Activated T-helper 2 cell treated with anti-CD3 and anti-CD28 coated beads, Interferon-gamma antibody, Interleukin-2, Interleukin-4, amounts not matched to agents 10 μg/mL and 5 μg/mL and 100 μg/mL, durations not matched to agents 14 hours and 24 hours and 36 hours (primary cell): Measurements from ENCODE around the gene SMOC1. TPM values are rescaled to one million over a fixed set of nuclear protein-coding genes. Genes with fewer than 3 reads are reported as not detected.

Experiments used
- DNase-seq: peaks from one replicate; pipeline ENCODE4 v3.0.0; 2021; ENCODE audit warnings: low spot score
- H3K27ac Mint-ChIP-seq: one replicate; pipeline ENCODE4 v1.8.0; 2021; ENCODE audit warnings: mixed read lengths
- H3K27me3 Mint-ChIP-seq: one replicate; pipeline ENCODE4 v1.8.0; 2021; ENCODE audit warnings: low read depth, mixed read lengths
- H3K36me3 Mint-ChIP-seq: one replicate; pipeline ENCODE4 v1.8.0; 2021; ENCODE audit warnings: low read depth, mixed read lengths
- H3K4me1 Mint-ChIP-seq: one replicate; pipeline ENCODE4 v1.8.0; 2021; ENCODE audit warnings: low read depth, mixed read lengths
- H3K4me3 Mint-ChIP-seq: one replicate; pipeline ENCODE4 v1.8.0; 2021; ENCODE audit warnings: low read depth, mild to moderate bottlenecking, moderate library complexity, mixed read lengths
- H3K9me3 Mint-ChIP-seq: one replicate; pipeline ENCODE4 v1.8.0; 2021; ENCODE audit warnings: mixed read lengths
- intact Hi-C: fragments of 100-400 bp; cut with micrococcal nuclease; formaldehyde crosslinking; loops from one replicate; pipeline ENCODE4 v1.15.1; 2023
- total RNA-seq: library from RNA; stranded (reverse); gene quantifications from 2 replicates; pipeline ENCODE4 v1.2.3, GENCODE V29; 2022

The SMOC1 gene
- total RNA-seq, 1 donor from 2014 or later: not detected

DNA sequence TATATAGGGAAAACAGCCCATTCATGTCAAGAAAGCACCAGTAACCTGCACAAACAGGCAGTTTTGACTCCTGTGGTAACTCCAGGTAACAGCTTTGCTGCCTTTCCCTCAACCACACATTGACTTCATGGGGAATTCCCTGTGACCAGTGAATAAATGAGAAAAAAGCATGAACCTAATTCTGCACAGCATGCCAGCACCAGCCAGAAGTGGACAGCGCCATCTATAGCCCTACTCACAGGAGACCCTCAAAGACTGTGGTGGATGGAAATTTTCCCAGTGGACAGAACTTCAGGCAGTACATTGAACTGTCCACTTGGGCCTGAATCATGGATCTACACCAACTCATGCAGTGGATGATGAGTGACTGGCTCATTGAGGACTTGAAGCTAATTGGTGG is 157.4 kb downstream of the SMOC1 start:
- DNase-seq: no peak
- H3K9me3 Mint-ChIP-seq: no peaks in the 10 kb centered on the region
- intact Hi-C loops: no loop called here
- no peak overlapping the region for H3K27ac Mint-ChIP-seq
- H3K36me3 Mint-ChIP-seq: no peaks in the 10 kb centered on the region
- no peaks in the 10 kb centered on the region for H3K4me1 Mint-ChIP-seq
- peaks cover 4% of the 10 kb centered on the region for H3K27me3 Mint-ChIP-seq
- H3K4me3 Mint-ChIP-seq: no peak overlapping the region

DNA sequence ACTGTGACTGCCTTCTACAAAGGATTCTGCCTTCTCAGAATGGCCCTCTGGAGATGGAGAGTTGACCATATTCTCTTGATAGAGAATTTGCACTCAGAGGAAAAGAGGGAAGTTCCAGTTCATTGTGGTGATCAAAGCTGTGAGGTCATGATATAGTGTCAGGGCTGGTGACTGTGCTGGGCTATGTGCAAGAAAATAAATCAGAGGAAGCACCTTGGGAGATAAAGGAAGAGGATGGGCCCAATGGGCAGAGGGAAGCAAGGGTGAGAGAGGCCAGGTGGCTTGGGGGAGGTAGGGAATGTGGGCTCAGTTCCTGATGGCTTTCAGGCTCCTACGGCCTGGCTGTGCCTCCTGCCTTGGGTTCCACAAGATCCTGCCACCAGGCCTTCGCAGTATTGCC is 163.8 kb downstream of the SMOC1 start:
- H3K9me3 Mint-ChIP-seq: no peaks in the 10 kb centered on the region
- intact Hi-C loops: no loop called here
- H3K27ac Mint-ChIP-seq: no peak overlapping the region
- no peaks in the 10 kb centered on the region for H3K4me1 Mint-ChIP-seq
- H3K36me3 Mint-ChIP-seq: no peaks in the 10 kb centered on the region
- H3K4me3 Mint-ChIP-seq: no peak overlapping the region
- H3K27me3 Mint-ChIP-seq: peaks cover 14% of the 10 kb centered on the region
- DNase-seq: no peak

DNA sequence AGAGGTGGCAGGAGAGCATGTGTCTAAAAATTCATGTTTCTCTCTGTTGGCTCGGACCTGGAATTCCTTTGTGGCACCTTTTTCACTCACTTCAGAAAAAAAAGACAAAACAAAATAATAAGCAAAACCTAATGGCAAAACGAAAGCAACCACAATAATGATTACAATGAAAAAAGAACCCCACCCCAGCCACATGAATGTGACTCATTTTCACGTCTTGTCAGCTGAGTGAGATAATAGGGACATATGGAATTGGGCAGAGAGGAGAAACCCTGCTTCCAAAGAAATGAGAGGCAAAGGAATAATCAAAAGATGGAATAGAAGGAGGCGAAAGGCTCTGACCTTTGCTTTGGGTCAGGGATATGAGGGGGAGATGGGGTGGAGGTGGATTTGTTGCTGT is 166.1 kb downstream of the SMOC1 start:
- peaks cover 11% of the 10 kb centered on the region for H3K27me3 Mint-ChIP-seq
- H3K9me3 Mint-ChIP-seq: no peaks in the 10 kb centered on the region
- no peak overlapping the region for H3K4me3 Mint-ChIP-seq
- H3K4me1 Mint-ChIP-seq: no peaks in the 10 kb centered on the region
- H3K27ac Mint-ChIP-seq: no peak overlapping the region
- H3K36me3 Mint-ChIP-seq: no peaks in the 10 kb centered on the region
- intact Hi-C loops: no loop called here
- DNase-seq: no peak

DNA sequence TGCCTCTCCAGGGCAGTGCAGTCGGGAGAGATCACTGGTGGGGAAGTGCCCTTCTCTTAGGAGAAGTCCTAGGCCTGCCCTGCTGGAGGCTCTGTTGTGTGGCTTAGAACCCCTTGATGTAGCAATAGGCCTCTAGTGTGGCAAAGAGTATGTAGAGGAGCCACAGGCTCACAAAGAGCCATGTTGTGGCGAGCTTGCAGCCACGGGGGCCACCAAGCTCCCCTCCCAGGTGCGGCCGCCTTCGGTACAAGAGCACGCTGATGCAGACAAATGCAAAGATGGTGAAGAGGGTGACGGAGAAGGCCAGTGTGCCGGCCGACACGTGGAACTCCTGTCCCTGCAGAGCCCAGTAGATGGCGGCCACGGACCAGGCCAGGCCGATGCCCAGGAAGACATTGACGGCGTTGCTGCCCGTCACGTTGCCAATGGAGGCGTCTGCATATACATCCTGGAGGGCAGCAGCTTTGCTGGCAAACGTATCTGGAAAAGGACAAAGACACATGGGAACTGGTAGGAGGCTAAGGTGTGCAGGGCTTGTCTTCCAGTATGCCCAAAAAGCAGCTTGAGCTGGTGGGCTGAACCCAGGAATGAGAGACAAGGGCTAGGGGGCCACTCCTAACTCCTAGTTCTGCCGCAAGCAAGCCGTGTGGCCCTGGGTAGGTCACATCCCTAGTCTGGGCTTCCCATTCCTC is 166.8 kb downstream of the SMOC1 start:
- intact Hi-C loops: no loop called here
- no peaks in the 10 kb centered on the region for H3K36me3 Mint-ChIP-seq
- H3K27ac Mint-ChIP-seq: no peak overlapping the region
- no peaks in the 10 kb centered on the region for H3K4me1 Mint-ChIP-seq
- H3K9me3 Mint-ChIP-seq: no peaks in the 10 kb centered on the region
- H3K4me3 Mint-ChIP-seq: no peak overlapping the region
- no peak for DNase-seq
- H3K27me3 Mint-ChIP-seq: peaks cover 11% of the 10 kb centered on the region

DNA sequence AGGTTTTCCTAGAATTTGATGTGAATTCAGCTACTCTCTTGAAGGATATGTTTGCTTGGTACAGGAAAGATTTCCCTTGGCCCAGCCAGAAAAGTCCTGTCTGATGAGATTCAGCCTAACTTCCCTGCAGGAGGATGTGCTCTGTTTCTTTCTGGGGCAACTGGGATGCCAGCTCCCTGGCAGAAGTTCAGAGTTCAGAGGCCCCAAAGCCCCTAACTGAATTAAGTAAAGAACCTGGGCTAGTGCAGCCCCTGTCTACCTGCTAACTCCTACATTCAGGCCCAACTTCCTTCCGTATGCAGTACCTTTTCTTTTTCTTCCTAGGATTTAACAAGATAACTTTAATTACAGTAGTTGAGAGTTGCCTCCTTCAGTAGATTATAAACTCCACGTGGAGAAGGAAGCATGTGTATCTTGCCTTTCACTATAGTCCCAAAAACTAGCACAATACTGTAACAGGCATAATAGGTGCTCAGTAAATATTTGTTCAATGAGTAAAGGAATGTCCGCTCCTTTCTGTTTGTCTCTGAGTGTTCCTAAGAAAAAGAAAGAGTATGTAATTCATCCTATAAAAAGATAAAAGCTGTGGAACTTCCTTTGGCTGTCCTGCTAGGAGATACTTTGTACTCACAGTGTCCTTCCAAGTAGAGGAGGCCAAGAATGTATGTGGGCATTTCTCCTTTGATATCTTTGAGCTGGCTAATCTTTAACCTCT is 168.5 kb downstream of the SMOC1 start:
- no peak overlapping the region for H3K4me3 Mint-ChIP-seq
- H3K27me3 Mint-ChIP-seq: peaks cover 6% of the 10 kb centered on the region
- no peak overlapping the region for H3K27ac Mint-ChIP-seq
- no peaks in the 10 kb centered on the region for H3K9me3 Mint-ChIP-seq
- no peak for DNase-seq
- intact Hi-C loops: no loop called here
- H3K36me3 Mint-ChIP-seq: no peaks in the 10 kb centered on the region
- H3K4me1 Mint-ChIP-seq: peaks cover 6% of the 10 kb centered on the region

DNA sequence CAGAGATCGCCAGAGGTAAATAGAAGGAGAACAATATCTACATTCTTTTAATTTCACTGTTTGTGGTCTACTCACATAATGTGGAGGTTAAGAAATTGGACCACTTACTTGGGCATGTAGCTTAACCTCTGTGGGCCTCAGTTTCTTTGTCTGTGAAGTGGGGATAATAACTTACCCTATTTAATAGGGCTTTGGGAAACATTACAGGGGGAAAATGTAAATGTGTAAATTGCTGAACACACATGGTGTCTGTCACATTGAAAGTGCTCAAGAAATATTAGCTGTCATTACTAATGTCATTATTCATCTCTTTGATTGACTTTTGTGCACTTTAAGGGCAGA is 169.1 kb downstream of the SMOC1 start:
- Mint-ChIP-seq H3K4me1 (peaks cover 6% of the 10 kb centered on the region), H3K9me3 (no peaks in the 10 kb centered on the region), H3K27ac (no peak overlapping the region), H3K4me3 (no peak overlapping the region), H3K36me3 (no peaks in the 10 kb centered on the region), H3K27me3 (peaks cover 3% of the 10 kb centered on the region)
- DNase-seq: no peak
- intact Hi-C loops: no loop called here

DNA sequence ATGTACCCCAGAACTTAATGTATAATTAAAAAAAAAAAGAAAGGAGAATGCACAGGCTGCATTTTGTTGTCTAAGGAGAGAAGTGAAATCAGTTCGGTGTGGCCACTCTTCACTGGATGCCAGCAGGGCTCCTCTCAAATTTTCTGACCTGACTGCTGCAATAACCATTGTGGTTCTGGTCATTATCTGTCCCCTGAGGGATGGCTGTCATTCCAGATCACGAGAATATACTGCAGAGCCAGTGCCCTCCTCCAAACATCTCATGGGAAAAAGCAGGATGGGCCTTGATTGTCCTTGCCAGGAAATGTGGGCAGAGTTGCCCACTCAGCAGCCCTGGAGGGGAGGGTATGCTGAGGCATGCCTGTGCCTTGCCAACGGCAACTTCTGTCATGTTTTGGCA is 170.4 kb downstream of the SMOC1 start:
- intact Hi-C loops: no loop called here
- Mint-ChIP-seq H3K36me3 (no peaks in the 10 kb centered on the region), H3K27me3 (peaks cover 1% of the 10 kb centered on the region), H3K4me1 (peaks cover 6% of the 10 kb centered on the region), H3K27ac (no peak overlapping the region), H3K9me3 (no peaks in the 10 kb centered on the region), H3K4me3 (no peak overlapping the region)
- no peak for DNase-seq

DNA sequence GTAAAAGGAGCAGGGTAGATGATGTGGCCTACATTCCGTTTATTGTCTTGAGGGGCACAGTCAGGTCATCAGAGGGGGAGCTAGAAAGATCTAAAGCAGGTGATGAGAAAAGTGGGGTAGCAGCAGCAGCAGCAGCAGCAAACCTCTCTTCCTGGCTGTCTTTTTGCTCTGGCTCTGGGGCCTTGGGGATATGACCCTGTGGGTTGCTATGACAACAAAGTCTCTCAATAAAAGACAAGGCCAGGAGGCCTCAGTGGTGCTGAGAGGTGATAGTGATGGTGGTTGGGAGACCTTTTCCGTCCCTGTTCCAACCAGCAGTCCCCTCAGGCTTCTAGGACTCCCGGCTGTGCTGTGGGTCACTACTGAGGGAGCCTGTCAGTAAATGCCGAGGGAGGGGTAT is 170.9 kb downstream of the SMOC1 start:
- Mint-ChIP-seq H3K4me3 (no peak overlapping the region), H3K36me3 (no peaks in the 10 kb centered on the region), H3K9me3 (no peaks in the 10 kb centered on the region), H3K4me1 (peaks cover 6% of the 10 kb centered on the region), H3K27me3 (no peaks in the 10 kb centered on the region), H3K27ac (no peak overlapping the region)
- intact Hi-C loops: no loop called here
- no peak for DNase-seq

DNA sequence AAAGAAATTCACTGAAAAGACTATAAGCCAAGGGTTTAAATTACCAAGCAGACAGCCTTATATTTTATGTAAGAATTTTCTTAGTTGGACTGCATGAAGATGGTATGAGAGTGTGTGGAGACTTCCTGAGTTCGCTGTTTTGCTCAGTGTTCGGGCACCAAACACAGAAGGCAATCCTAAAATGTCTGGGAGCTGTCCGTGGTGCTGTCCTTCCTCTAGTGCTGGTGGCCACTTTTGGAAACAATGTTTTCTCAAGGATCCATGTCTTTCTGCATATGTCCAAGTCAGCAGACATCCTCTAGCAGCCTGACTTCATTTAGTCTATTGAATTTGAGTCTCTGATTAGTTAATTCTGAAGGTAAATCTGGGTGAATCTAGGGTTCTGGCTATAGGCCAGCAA is 173.8 kb downstream of the SMOC1 start:
- DNase-seq: no peak
- peaks cover 2% of the 10 kb centered on the region for H3K27me3 Mint-ChIP-seq
- H3K4me3 Mint-ChIP-seq: no peak overlapping the region
- intact Hi-C loops: no loop called here
- H3K36me3 Mint-ChIP-seq: no peaks in the 10 kb centered on the region
- H3K9me3 Mint-ChIP-seq: no peaks in the 10 kb centered on the region
- H3K4me1 Mint-ChIP-seq: peaks cover 6% of the 10 kb centered on the region
- no peak overlapping the region for H3K27ac Mint-ChIP-seq

DNA sequence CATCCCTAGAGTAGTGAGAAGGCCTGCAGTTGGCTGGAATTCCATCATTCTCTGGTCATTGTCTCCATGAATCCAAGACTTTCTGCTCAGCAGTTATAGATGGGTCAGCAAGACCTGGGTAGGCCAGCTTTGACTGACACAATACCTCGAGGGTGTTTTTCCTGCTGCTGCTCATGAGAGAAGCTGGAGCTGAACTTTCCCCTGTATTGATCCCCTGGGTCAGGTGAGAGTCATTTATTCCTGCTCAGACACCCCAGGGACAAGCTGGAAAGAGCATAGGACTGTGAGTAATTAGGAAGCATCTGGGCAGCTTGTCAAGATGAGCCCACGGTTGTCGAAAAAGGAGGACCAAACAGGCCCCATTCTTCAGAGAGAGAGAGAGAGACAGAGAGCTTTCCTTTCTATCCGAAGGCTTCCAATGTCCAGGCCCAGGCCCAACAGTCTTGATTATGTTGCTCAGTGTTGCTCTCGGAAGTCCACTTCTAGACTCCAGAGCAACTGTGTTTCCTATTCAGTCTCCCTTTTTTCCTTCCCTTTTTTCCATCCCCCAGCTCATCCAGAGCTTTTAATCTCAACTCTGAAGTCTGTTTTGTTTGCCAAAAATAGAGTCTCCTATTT is 178.4 kb downstream of the SMOC1 start:
- Mint-ChIP-seq H3K36me3 (no peaks in the 10 kb centered on the region), H3K27me3 (peaks cover 5% of the 10 kb centered on the region), H3K4me1 (peaks cover under 1% of the 10 kb centered on the region), H3K27ac (no peak overlapping the region), H3K9me3 (no peaks in the 10 kb centered on the region), H3K4me3 (no peak overlapping the region)
- intact Hi-C loops: no loop called here
- DNase-seq: no peak

DNA sequence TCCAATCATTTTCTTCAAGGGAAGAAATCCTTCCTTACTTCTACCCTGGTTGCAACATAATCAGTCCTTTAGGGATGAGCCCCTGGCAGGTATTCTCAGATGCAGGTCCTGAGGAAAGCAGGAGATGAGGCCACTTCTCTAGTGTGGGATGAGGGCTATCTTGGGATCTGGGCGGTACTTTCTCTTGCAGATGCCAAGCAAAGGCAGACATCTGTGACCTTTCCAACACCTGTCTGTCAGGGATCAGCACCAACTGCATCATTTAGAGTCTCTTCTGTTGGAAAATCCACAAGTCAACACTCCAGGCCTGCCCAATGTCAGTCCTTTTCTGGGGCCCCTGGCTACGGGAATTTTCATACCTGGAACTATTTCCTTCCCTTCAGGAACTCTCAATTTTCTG is 180.3 kb downstream of the SMOC1 start:
- intact Hi-C loops: no loop called here
- H3K4me1 Mint-ChIP-seq: no peaks in the 10 kb centered on the region
- H3K27me3 Mint-ChIP-seq: peaks cover 6% of the 10 kb centered on the region
- DNase-seq: no peak
- H3K9me3 Mint-ChIP-seq: no peaks in the 10 kb centered on the region
- no peaks in the 10 kb centered on the region for H3K36me3 Mint-ChIP-seq
- no peak overlapping the region for H3K4me3 Mint-ChIP-seq
- H3K27ac Mint-ChIP-seq: no peak overlapping the region

DNA sequence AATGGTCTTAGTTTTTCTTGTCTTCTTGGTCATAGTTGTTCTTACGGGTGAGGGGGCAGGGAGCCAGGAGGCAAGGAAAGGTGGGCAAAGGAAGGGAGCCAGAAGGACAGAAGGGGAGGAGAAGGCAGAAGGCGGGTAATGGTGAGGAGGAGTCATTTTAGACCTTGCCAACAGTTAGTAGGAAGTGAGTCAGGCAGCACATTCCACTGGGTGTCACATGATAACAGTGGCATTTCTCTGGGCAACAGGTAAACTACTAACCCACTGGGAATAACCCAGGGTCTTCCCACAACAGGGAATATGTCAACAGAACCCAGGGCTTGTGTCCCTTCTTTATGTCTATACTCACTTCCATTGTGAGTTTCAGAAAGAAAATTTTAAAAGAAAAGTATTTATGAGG is 181.9 kb downstream of the SMOC1 start:
- DNase-seq: no peak
- no peak overlapping the region for H3K27ac Mint-ChIP-seq
- peaks cover 6% of the 10 kb centered on the region for H3K27me3 Mint-ChIP-seq
- no peak overlapping the region for H3K4me3 Mint-ChIP-seq
- H3K36me3 Mint-ChIP-seq: no peaks in the 10 kb centered on the region
- no peaks in the 10 kb centered on the region for H3K4me1 Mint-ChIP-seq
- no peaks in the 10 kb centered on the region for H3K9me3 Mint-ChIP-seq
- intact Hi-C loops: no loop called here

DNA sequence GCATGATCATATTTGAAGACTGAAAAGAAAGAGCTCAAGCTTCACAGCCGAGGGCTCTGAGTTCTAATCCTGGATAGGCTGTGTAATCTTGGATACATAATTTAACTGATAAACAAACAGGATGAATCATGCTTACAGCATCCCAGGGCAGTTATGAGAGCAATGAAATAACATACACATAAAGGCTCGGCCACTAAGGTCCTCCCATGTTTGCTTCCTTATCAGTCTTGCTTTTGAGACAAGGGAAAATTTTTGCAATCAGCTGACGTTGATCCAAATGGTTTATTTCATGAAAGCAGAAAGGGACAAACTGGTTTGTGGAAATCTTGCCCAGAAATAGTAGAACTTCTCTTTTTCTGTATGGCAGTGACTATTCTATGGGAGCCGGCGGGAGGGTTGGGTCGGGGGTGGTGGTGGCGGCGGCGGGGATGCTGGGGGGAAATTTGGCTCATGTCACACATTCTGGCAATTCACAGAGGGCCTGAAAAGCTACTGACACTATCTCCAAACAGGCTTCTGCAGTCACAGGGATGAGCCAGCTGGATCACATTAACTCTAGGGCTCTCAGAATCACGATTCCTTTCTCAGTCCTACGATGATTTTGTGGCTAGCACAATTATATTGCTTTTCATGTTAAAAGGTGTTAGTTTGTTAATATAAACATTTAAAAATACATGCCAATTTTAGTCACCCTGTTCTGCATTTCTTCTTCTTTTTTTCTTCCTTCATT is 185.1 kb downstream of the SMOC1 start:
- no peak for DNase-seq
- no peak overlapping the region for H3K27ac Mint-ChIP-seq

More for the DNA sequence above, 185.1 kb downstream of the SMOC1 start:
- peaks cover 4% of the 10 kb centered on the region for H3K27me3 Mint-ChIP-seq
- no peaks in the 10 kb centered on the region for H3K4me1 Mint-ChIP-seq
- intact Hi-C loops: no loop called here
- H3K4me3 Mint-ChIP-seq: no peak overlapping the region
- no peaks in the 10 kb centered on the region for H3K9me3 Mint-ChIP-seq
- H3K36me3 Mint-ChIP-seq: no peaks in the 10 kb centered on the region
